ENCODE data around the gene ANKRD44. TPM values are rescaled to one million over a fixed set of nuclear protein-coding genes. Genes with fewer than 3 reads are reported as not detected.

The ANKRD44 gene
- total RNA-seq, 2 donors from 2014 or later = 131 to 154 TPM

DNA sequence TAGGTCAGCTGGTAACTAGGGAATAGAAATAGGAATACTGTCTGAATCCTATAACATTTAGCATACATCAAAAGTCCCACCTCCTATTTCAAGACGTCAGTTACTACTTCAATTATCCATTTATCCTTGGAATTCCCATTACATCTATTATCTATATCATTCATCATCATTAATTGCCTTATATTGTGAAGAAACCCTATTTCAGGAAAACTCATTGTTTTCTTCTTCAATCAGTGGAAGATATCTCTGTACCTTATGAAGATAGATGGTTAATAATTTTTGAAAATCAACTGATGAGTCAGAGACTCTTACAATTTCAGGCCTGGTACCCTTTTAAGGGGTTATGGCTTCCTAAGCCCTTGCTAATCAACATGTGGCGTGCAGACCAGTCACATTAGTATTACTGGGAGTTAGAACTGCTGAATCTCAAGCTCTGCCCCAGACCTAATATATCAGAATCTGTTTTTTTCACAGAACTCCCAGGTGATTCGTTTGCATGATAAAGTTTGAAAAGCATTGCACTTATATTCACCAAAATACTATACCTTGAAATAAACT is 314.7 kb downstream of the ANKRD44 start:
- H3K4me1 Mint-ChIP-seq = peaks cover 11% of the 10 kb centered on the region
- peaks cover 99% of the 10 kb centered on the region for H3K36me3 Mint-ChIP-seq (ENCODE audit: low read depth)
- no peak overlapping the region for H3K4me3 Mint-ChIP-seq
- no peak for ATAC-seq (replicated peaks)
- no peaks in the 10 kb centered on the region for H3K9me3 Mint-ChIP-seq
- peak overlapping the region; percentile 28 for H3K27ac Mint-ChIP-seq
- no peaks in the 10 kb centered on the region for H3K27me3 Mint-ChIP-seq

DNA sequence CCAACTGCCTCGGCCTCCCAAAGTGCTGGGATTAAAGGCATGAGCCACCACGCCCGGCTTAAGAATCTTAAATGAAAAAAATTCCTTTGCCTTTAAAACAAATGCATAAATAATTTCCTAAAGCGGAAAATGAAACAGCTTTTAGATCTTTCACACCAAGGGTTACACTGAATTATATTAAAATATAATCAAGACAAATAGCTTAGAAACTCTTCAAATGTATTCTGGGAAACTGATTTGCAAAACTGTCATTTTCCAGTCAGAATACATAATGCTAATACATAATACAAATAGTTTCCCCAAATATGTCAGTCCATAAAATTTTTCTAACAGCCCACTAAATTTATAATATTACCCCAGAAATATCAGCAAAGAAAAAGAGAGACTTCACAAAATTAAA is 315.8 kb downstream of the ANKRD44 start:
- no peak overlapping the region for H3K4me3 Mint-ChIP-seq
- no peaks in the 10 kb centered on the region for H3K27me3 Mint-ChIP-seq
- H3K36me3 Mint-ChIP-seq (ENCODE audit: low read depth) = peaks cover 99% of the 10 kb centered on the region
- H3K9me3 Mint-ChIP-seq = no peaks in the 10 kb centered on the region
- no peak for ATAC-seq (replicated peaks)
- H3K27ac Mint-ChIP-seq = peak overlapping the region; percentile 50
- H3K4me1 Mint-ChIP-seq = peaks cover 17% of the 10 kb centered on the region

DNA sequence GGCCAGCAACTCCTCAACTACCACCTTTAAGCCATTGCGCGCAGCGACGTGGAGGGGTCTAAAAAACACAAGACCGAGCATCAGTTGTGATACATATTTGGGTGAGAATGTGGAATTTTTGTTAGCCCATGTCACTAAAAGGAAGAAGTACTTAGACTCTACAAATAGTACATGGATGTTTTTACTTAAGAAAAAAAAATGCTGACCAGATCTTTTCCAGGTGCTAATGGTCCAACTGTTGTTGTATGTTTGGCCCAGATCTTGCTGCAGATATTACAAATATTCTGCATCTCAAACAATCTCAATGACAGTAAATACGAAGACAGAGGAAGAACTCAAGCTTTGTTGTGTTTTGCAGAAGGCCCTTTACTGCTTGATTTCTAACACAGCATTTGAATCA is 317.0 kb downstream of the ANKRD44 start:
- peaks cover 99% of the 10 kb centered on the region for H3K36me3 Mint-ChIP-seq (ENCODE audit: low read depth)
- H3K27me3 Mint-ChIP-seq = no peaks in the 10 kb centered on the region
- H3K9me3 Mint-ChIP-seq = no peaks in the 10 kb centered on the region
- H3K4me3 Mint-ChIP-seq = no peak overlapping the region
- peaks cover 25% of the 10 kb centered on the region for H3K4me1 Mint-ChIP-seq
- H3K27ac Mint-ChIP-seq = peak overlapping the region; percentile 21
- ATAC-seq (replicated peaks) = no peak

- Mint-ChIP-seq H3K4me3 (no peak overlapping the region), H3K36me3 (ENCODE audit: low read depth) (peaks cover 99% of the 10 kb centered on the region), H3K27ac (peak overlapping the region; percentile 21), H3K9me3 (no peaks in the 10 kb centered on the region), H3K4me1 (peaks cover 35% of the 10 kb centered on the region), H3K27me3 (no peaks in the 10 kb centered on the region)
- no peak for ATAC-seq (replicated peaks)
Observed at GRCh38 chr2:196992466-196992865, 318.1 kb downstream of the ANKRD44 start.

DNA sequence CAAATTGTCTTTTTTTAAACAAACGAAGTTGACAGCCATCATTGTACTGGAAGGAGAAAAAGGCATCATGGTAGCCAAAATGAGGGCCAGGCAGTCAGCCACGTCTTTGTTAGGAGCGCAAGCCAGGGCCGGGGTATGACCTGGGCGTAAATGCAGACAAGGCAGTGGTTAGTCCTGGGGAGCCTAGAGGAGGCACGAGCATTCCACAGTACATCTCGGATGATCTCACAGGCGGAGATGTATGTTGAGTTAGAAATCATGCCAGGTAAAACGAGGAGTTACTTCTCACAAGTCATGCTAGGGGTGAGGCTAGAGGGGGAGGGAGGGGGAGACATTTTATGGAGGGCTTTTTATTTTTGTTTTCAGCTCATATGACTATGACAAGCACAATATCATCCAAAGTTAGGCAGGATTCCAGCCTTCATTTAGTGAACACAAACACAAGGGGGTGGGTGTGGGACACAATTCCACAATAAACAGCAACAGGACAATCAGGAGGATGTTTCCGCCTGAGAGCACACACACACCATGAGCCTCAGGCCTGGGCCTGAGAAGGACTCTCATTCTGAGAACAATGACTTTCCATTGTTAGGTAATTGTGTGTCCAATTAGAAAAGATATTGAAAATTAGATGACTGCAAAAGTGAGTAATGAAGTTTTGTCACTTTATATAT is 319.7 kb downstream of the ANKRD44 start:
- Mint-ChIP-seq H3K27me3 (no peaks in the 10 kb centered on the region), H3K36me3 (ENCODE audit: low read depth) (peaks cover 99% of the 10 kb centered on the region), H3K9me3 (no peaks in the 10 kb centered on the region), H3K4me3 (peak overlapping the region; percentile 72), H3K27ac (peak overlapping the region; percentile 97), H3K4me1 (peaks cover 35% of the 10 kb centered on the region)
- no peak for ATAC-seq (replicated peaks)

DNA sequence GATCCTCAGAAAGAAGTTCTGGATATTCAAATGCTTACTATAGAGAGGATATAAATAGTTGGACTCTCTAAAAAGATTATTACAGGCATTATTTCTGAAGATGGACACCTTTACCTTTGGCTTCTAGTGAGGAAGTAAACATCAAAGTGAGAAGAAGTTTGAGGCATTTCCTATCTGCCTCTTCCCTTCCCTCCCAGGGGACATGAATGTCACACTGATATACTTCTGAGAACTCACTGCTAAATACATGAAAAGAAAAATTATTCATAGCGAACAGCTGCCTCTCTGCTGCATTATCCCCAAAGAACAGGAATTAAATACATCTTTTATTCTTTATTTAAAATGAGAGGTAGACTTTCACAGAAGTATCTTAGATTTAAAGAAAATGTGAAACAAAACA is 320.5 kb downstream of the ANKRD44 start:
- Mint-ChIP-seq H3K4me3 (peak overlapping the region; percentile 72), H3K4me1 (peaks cover 42% of the 10 kb centered on the region), H3K36me3 (ENCODE audit: low read depth) (peaks cover 99% of the 10 kb centered on the region), H3K27ac (peak overlapping the region; percentile 97), H3K9me3 (no peaks in the 10 kb centered on the region), H3K27me3 (no peaks in the 10 kb centered on the region)
- no peak for ATAC-seq (replicated peaks)

DNA sequence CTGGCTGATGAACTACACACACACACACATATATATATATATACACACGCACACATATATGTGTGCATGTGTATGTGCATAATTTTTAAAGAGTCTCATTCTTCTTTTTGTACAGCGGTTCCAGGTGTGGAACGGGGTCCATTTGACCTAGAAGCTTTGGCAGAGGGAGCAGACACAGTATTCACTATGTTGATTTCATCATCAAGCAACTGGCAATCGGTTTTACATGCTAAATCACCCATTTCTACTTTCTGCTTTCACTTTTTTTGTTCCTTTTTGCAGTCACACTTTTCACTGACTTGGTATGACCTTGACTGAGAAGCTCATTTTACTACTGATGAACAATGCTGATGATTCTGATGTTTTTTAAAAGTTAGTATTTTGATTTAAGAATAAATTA is 321.1 kb downstream of the ANKRD44 start:
- no peak for ATAC-seq (replicated peaks)
- Mint-ChIP-seq H3K4me3 (peak overlapping the region; percentile 72), H3K27me3 (no peaks in the 10 kb centered on the region), H3K36me3 (ENCODE audit: low read depth) (peaks cover 97% of the 10 kb centered on the region), H3K4me1 (peaks cover 43% of the 10 kb centered on the region), H3K27ac (peak overlapping the region; percentile 97), H3K9me3 (no peaks in the 10 kb centered on the region)

GRCh38 chr2:196988639-196989038 is 321.9 kb downstream of the ANKRD44 start:
- Mint-ChIP-seq H3K36me3 (ENCODE audit: low read depth) (peaks cover 88% of the 10 kb centered on the region), H3K27ac (peak overlapping the region; percentile 97), H3K4me3 (peak overlapping the region; percentile 72), H3K9me3 (no peaks in the 10 kb centered on the region), H3K4me1 (peaks cover 40% of the 10 kb centered on the region), H3K27me3 (no peaks in the 10 kb centered on the region)
- ATAC-seq (replicated peaks) = no peak

GRCh38 chr2:196987649-196988364 is 322.8 kb downstream of the ANKRD44 start:
- H3K4me1 Mint-ChIP-seq = peaks cover 35% of the 10 kb centered on the region
- H3K27me3 Mint-ChIP-seq = no peaks in the 10 kb centered on the region
- ATAC-seq (replicated peaks) = peak; percentile 98
- H3K4me3 Mint-ChIP-seq = peak overlapping the region; percentile 72
- H3K36me3 Mint-ChIP-seq (ENCODE audit: low read depth) = peaks cover 80% of the 10 kb centered on the region
- peak overlapping the region; percentile 97 for H3K27ac Mint-ChIP-seq
- H3K9me3 Mint-ChIP-seq = no peaks in the 10 kb centered on the region

DNA sequence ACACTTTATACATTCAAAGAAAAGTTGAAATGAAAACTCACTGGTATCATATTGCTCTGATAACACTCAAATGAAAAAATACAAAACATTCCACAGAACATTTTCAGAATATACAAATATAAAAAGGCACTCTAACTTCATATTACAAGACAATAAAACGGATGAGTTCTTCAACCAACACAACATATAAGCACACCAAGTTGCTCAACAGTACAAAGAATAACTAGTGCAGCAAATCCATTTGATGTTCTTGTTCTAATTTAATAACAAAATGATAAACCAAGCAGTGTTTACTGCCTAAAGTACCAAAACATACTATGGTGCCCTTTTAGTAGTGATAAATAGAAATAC is 323.3 kb downstream of the ANKRD44 start:
- no peak for ATAC-seq (replicated peaks)
- Mint-ChIP-seq H3K36me3 (ENCODE audit: low read depth) (peaks cover 75% of the 10 kb centered on the region), H3K4me1 (peaks cover 35% of the 10 kb centered on the region), H3K9me3 (no peaks in the 10 kb centered on the region), H3K27me3 (no peaks in the 10 kb centered on the region), H3K4me3 (peak overlapping the region; percentile 72), H3K27ac (peak overlapping the region; percentile 97)

DNA sequence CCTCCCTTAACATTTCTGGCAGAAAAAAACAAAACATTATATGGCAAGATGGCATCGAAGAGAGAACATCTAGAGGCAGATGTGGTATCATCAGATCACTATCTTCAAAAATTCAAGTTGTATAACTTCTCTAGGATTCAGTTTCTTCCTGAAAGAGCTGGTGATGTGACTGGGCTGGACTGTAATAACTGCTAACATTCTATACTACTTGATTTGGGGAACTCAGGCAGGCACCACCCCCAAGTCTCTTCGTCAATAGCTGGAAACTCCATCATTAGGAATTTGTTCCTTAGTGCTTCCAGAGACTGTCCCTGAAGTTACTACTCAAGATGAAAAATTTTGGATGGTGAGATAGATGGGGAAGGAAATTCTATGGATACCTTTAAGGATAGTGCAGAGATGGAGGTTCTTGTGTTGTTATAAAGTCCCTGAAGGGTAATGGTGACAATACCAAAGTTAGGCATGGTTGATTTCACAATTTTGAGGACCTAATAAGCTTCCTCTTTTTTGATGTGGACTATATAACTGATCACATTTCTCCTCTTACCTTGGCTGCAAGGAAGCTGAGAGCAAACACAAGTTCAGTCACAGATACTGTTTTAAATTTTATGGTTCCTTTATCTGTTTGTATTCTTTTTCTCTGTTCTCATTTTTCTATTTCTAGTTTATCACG is 324.9 kb downstream of the ANKRD44 start:
- Mint-ChIP-seq H3K36me3 (ENCODE audit: low read depth) (peaks cover 59% of the 10 kb centered on the region), H3K9me3 (no peaks in the 10 kb centered on the region), H3K27me3 (no peaks in the 10 kb centered on the region), H3K27ac (peak overlapping the region; percentile 75), H3K4me1 (peaks cover 30% of the 10 kb centered on the region), H3K4me3 (no peak overlapping the region)
- no peak for ATAC-seq (replicated peaks)

GRCh38 chr2:196984903-196985302 is 325.7 kb downstream of the ANKRD44 start:
- no peak for ATAC-seq (replicated peaks)
- Mint-ChIP-seq H3K27ac (peak overlapping the region; percentile 75), H3K4me1 (peaks cover 26% of the 10 kb centered on the region), H3K36me3 (ENCODE audit: low read depth) (peaks cover 51% of the 10 kb centered on the region), H3K9me3 (no peaks in the 10 kb centered on the region), H3K4me3 (no peak overlapping the region), H3K27me3 (no peaks in the 10 kb centered on the region)

DNA sequence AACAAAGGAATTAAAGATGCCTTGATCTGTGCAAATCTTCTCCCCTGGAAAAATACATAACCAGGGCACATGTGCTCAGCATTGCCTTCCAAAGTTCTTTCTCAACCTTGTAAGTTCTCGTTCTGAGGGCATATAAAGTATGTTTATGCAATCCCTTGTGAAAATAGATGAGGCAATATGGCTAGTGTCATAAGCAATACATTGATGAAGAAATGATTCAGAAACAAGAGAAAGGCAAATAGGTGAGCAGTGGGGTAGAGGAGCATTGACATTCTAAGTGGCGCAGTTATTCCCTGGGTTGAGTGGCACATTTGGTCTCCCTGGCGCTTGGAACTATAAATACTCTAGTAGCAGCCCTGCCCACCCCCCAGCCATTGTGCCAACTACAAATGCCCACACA is 326.6 kb downstream of the ANKRD44 start:
- ATAC-seq (replicated peaks) = no peak
- Mint-ChIP-seq H3K36me3 (ENCODE audit: low read depth) (peaks cover 41% of the 10 kb centered on the region), H3K4me3 (no peak overlapping the region)

DNA sequence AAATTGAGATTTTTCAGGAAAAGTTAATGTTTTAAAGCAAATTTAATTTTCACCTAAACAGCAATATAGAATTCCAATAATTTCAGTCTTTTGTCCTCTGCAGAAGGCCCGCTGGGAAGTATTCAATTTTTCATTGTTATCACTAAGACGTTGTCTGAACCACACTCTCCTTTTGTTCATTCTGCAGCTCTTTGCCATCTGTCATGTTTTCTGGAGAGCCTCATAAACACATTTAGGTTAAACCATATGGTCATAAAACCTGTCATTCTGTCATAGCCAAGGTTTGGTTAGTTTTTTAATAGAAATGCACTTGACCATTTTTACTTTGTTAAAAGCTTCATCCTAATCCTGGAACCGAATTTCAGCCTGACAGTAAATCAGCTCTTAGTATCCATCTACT is 330.1 kb downstream of the ANKRD44 start:
- H3K4me1 Mint-ChIP-seq = peaks cover 9% of the 10 kb centered on the region
- H3K36me3 Mint-ChIP-seq (ENCODE audit: low read depth) = peaks cover 8% of the 10 kb centered on the region
- no peak for ATAC-seq (replicated peaks)
- H3K9me3 Mint-ChIP-seq = no peaks in the 10 kb centered on the region
- H3K27ac Mint-ChIP-seq = no peak overlapping the region
- no peak overlapping the region for H3K4me3 Mint-ChIP-seq
- H3K27me3 Mint-ChIP-seq = no peaks in the 10 kb centered on the region

More for the DNA sequence above, 326.6 kb downstream of the ANKRD44 start:
- Mint-ChIP-seq H3K9me3 (no peaks in the 10 kb centered on the region), H3K4me1 (peaks cover 20% of the 10 kb centered on the region), H3K27ac (peak overlapping the region; percentile 75), H3K27me3 (no peaks in the 10 kb centered on the region)

All from activated T-helper 17 cell treated with anti-CD3 and anti-CD28 coated beads, Interleukin-2, amount 50 U/mL, for 72 hours (primary cell).